ENCODE measurements around the gene SNX30. TPM values are rescaled to one million over a fixed set of nuclear protein-coding genes. Genes with fewer than 3 reads are reported as not detected.

The SNX30 gene
- total and polyA plus RNA-seq, 7 donors: 6.4 to 16.4 (median 8.9) TPM

GRCh38 chr9:112887381-112887780, 136.8 kb downstream of the SNX30 start:
- 64 to 76% methylated on average over 5 of the region's 5 CpGs for WGBS, 2 donors
- DNase-seq: no peak
- Histone ChIP-seq H3K27me3 (peaks cover 0 to 27% (median 15%) of the 10 kb centered on the region in 3 donors), H3K4me1 (peaks cover 0 to 11% (median 10%) of the 10 kb centered on the region in 4 donors), H3K36me3 (no peaks in the 10 kb centered on the region), H3K9me3 (no peaks in the 10 kb centered on the region), H3K27ac (no peak overlapping the region), H3K4me3 (no peak overlapping the region)
- intact Hi-C loops (cut with DNase I): no loop called here
- TF ChIP-seq EP300 (IDR thresholded peaks at IDR 0.05): no peak
- no peak for TF ChIP-seq POLR2AphosphoS5 (IDR thresholded peaks at IDR 0.05)
- TF ChIP-seq POLR2A (IDR thresholded peaks at IDR 0.05): no peak
- TF ChIP-seq, protein P1, sequence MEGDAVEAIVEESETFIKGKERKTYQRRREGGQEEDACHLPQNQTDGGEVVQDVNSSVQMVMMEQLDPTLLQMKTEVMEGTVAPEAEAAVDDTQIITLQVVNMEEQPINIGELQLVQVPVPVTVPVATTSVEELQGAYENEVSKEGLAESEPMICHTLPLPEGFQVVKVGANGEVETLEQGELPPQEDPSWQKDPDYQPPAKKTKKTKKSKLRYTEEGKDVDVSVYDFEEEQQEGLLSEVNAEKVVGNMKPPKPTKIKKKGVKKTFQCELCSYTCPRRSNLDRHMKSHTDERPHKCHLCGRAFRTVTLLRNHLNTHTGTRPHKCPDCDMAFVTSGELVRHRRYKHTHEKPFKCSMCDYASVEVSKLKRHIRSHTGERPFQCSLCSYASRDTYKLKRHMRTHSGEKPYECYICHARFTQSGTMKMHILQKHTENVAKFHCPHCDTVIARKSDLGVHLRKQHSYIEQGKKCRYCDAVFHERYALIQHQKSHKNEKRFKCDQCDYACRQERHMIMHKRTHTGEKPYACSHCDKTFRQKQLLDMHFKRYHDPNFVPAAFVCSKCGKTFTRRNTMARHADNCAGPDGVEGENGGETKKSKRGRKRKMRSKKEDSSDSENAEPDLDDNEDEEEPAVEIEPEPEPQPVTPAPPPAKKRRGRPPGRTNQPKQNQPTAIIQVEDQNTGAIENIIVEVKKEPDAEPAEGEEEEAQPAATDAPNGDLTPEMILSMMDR (IDR thresholded peaks at IDR 0.05): no peak

GRCh38 chr9:112890106-112891081, 139.8 kb downstream of the SNX30 start, which contains the start of gene SLC46A2:
SLC46A2 (minus strand) TSS chr9:112890876; CDS start chr9:112890681, 195 bp downstream.
- WGBS, 2 donors: 16 to 21% methylated on average over 78 of the region's 78 CpGs
- intact Hi-C loops (cut with DNase I): no loop called here
- peaks cover 0 to 11% (median 10%) of the 10 kb centered on the region in 4 donors for H3K4me1 ChIP-seq
- no peak for DNase-seq
- H3K27ac ChIP-seq: no peak within 1 kb of the TSS
- H3K4me3 ChIP-seq: peak within 1 kb of the TSS in 3 of 4 donors; percentile 12 to 33 (median 27)
- peaks cover 0 to 27% (median 15%) of the 10 kb centered on the region in 3 donors for H3K27me3 ChIP-seq
- H3K9me3 ChIP-seq: no peaks in the 10 kb centered on the region
- H3K36me3 ChIP-seq: no peaks in the 10 kb centered on the region
- no peak for TF ChIP-seq EP300 (IDR thresholded peaks at IDR 0.05)
- no peak for TF ChIP-seq POLR2A (IDR thresholded peaks at IDR 0.05)
- TF ChIP-seq POLR2AphosphoS5 (IDR thresholded peaks at IDR 0.05): no peak
- TF ChIP-seq, protein P1 (IDR thresholded peaks at IDR 0.05): no peak

GRCh38 chr9:112891521-112891920, 141.0 kb downstream of the SNX30 start:
- WGBS, 2 donors: 93 to 95% methylated on average over 3 of the region's 3 CpGs
- no peak for TF ChIP-seq POLR2A (IDR thresholded peaks at IDR 0.05)
- no peak for TF ChIP-seq POLR2AphosphoS5 (IDR thresholded peaks at IDR 0.05)
- no peak for TF ChIP-seq EP300 (IDR thresholded peaks at IDR 0.05)
- TF ChIP-seq, protein P1 (IDR thresholded peaks at IDR 0.05): no peak
- intact Hi-C loops (cut with DNase I): no loop called here

DNA sequence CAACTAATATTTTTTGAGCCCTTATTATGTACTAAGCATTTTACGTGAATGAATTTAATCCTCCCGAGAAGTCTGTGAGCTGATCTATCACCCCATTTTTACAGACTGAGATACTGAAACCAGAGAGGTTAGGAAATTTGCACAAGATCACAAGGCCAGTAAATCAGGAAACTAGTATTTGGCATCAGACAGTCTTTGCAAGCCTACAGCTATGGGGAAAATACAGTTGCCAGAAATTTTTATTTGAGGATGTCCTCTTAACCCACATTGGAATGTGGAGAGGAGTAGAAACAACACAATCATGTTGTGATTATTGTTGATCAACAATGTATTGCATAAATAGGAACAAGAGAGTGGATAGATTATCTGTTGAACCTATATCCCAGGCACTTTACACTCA, 142.4 kb downstream of the SNX30 start:
- DNase-seq: no peak
- 90 to 91% methylated on average over 2 of the region's 2 CpGs for WGBS, 2 donors
- H3K4me3 ChIP-seq: no peak overlapping the region
- H3K27ac ChIP-seq: no peak overlapping the region
- intact Hi-C loops (cut with DNase I): no loop called here
- H3K4me1 ChIP-seq: peaks cover 0 to 11% (median 10%) of the 10 kb centered on the region in 4 donors
- no peaks in the 10 kb centered on the region for H3K36me3 ChIP-seq
- peaks cover 0 to 27% (median 15%) of the 10 kb centered on the region in 3 donors for H3K27me3 ChIP-seq
- H3K9me3 ChIP-seq: no peaks in the 10 kb centered on the region
- no peak for TF ChIP-seq EP300 (IDR thresholded peaks at IDR 0.05)
- TF ChIP-seq, protein P1 (IDR thresholded peaks at IDR 0.05): no peak
- TF ChIP-seq POLR2AphosphoS5 (IDR thresholded peaks at IDR 0.05): no peak
- no peak for TF ChIP-seq POLR2A (IDR thresholded peaks at IDR 0.05)

More at GRCh38 chr9:112891521-112891920, 141.0 kb downstream of the SNX30 start:
- Histone ChIP-seq H3K4me1 (peaks cover 0 to 11% (median 10%) of the 10 kb centered on the region in 4 donors), H3K36me3 (no peaks in the 10 kb centered on the region), H3K4me3 (no peak overlapping the region), H3K27me3 (peaks cover 0 to 27% (median 15%) of the 10 kb centered on the region in 3 donors), H3K9me3 (no peaks in the 10 kb centered on the region), H3K27ac (no peak overlapping the region)
- no peak for DNase-seq

Data from sigmoid colon (tissue), 7 donors.